Transverse colon (tissue), 4 donors: ENCODE measurements around the gene ERG. TPM values are rescaled to one million over a fixed set of nuclear protein-coding genes. Genes with fewer than 3 reads are reported as not detected.

Source experiments
- DNase-seq: peaks from one replicate; pipeline ENCODE4 v3.0.0-alpha.2; 2019
- H3K27ac ChIP-seq, 4 donors: fragments of 200-600 bp; sonication (generic); 2 replicates each; pipeline ENCODE4 v1.5.1; 2016 to 2018; ENCODE audit warnings: inconsistent platforms in 4 of 4
- H3K27me3 ChIP-seq: fragments of 200-600 bp; sonication (generic); 2 replicates; pipeline ENCODE4 v1.5.1; 2017; ENCODE audit warnings: inconsistent platforms
- H3K36me3 ChIP-seq, 4 donors: fragments of 200-600 bp; sonication (generic); 2 replicates each; pipeline ENCODE4 v1.5.1; 2017 to 2019; ENCODE audit warnings: inconsistent platforms in 4 of 4
- H3K4me1 ChIP-seq, 4 donors: fragments of 200-600 bp; sonication (generic); 2 replicates each; pipeline ENCODE4 v1.5.1; 2017 to 2020; ENCODE audit warnings: inconsistent platforms in 4 of 4
- H3K4me3 ChIP-seq, 4 donors: fragments of 200-600 bp; sonication (generic); 1 replicate in 1 of 4; 2 replicates in 3 of 4; pipeline versions ENCODE4 v1.5.1 to v1.6.1; 2017 to 2019; ENCODE audit warnings: inconsistent platforms in 4 of 4
- H3K9me3 ChIP-seq, 2 donors: fragments of 200-600 bp; sonication (generic); 2 replicates each; pipeline ENCODE4 v1.5.1; 2017 to 2019; ENCODE audit warnings: inconsistent platforms in 2 of 2
- CTCF ChIP-seq, 5 experiments: fragments of 200-600 bp in 3 of 5; fragments of 450-650 bp in 2 of 5; sonication (generic) in 3 of 5; IDR thresholded peaks; 1 replicate in 2 of 5; 2 replicates in 3 of 5; pipeline ENCODE4 v1.5.1; 2016 to 2017; ENCODE audit warnings: antibody characterized with exemption in 5 of 5, inconsistent platforms in 3 of 5, mild to moderate bottlenecking in 2 of 5, moderate library complexity in 1 of 5
- EP300 ChIP-seq: sonication (generic); formaldehyde crosslinking; IDR thresholded peaks from one replicate; pipeline ENCODE4 v1.6.1; 2017; ENCODE audit warnings: antibody characterized with exemption, low read depth
- POLR2A ChIP-seq: fragments of 450-650 bp; IDR thresholded peaks from one replicate; pipeline ENCODE4 v1.6.1; 2016; ENCODE audit warnings: antibody characterized with exemption, mild to moderate bottlenecking, moderate library complexity
- POLR2AphosphoS5 ChIP-seq, 3 donors: sonication (generic); formaldehyde crosslinking; IDR thresholded peaks; one replicate each; pipeline ENCODE4 v1.6.1; 2016; ENCODE audit warnings: antibody characterized with exemption in 3 of 3
- WGBS, 2 donors: methylation state at CpG; one replicate each; pipeline ENCODE4 v1.1.5; 2018; ENCODE audit warnings: low coverage in 1 of 2; 5-methylcytosine and 5-hydroxymethylcytosine counted together
- in situ Hi-C, 4 donors: fragments of 200-750 bp; cut with MboI; loops; one replicate each; pipeline versions ENCODE4 v1.15.0 to v1.15.1; 2017; ENCODE audit warnings: low sequenced_read_pairs in 3 of 4, low pct_ligation_motif_present in 1 of 4, low pct_unique_long_range_greater_than_20kb in 1 of 4
- intact Hi-C: fragments of 100-400 bp; cut with DNase I; formaldehyde crosslinking; loops from one replicate; pipeline ENCODE4 v1.15.1; 2023; ENCODE audit warnings: low total_unique reads
- total RNA-seq, 4 donors: library from RNA; depleted of rRNA; stranded (reverse); fragments of >200 nt; gene quantifications; one replicate each; pipeline ENCODE4 v1.1.0, GENCODE V29; 2016

ERG gene
- total RNA-seq, 4 donors from 2014 or later: 1.5 to 8.6 (median 3.7) TPM

GRCh38 chr21:38354746-38355145, 143.5 kb downstream of the ERG start:
- in situ Hi-C loops: loop anchor here (5.0 to 25.0 kb wide), 7 partner anchors 140 to 667 kb away; no protein-coding TSS in a partner anchor
- no peak for DNase-seq

GRCh38 chr21:38354231-38354630, 144.0 kb downstream of the ERG start:
- peaks cover 0 to 9% (median 2%) of the 10 kb centered on the region in 4 donors for H3K4me1 ChIP-seq
- TF ChIP-seq POLR2AphosphoS5 (IDR thresholded peaks at IDR 0.05) (no peak), EP300 (no peak), CTCF (IDR thresholded peaks at IDR 0.05) (no peak), POLR2A (no peak)
- H3K36me3 ChIP-seq: no peaks in the 10 kb centered on the region
- no peak for DNase-seq
- H3K27me3 ChIP-seq: peaks cover 19% of the 10 kb centered on the region
- H3K4me3 ChIP-seq: no peak overlapping the region
- intact Hi-C loops: loop anchor here (5.0 kb wide), 1 partner anchor 132 kb away; no protein-coding TSS in a partner anchor
- H3K9me3 ChIP-seq: no peaks in the 10 kb centered on the region
- 95 to 100% methylated on average over 2 to 10 of the region's 10 CpGs for WGBS, 2 donors
- in situ Hi-C loops: loop anchor here (5.0 to 25.0 kb wide), 7 partner anchors 139 to 667 kb away; no protein-coding TSS in a partner anchor
- no peak overlapping the region for H3K27ac ChIP-seq

More at GRCh38 chr21:38354746-38355145, 143.5 kb downstream of the ERG start:
- intact Hi-C loops: loop anchor here (5.0 kb wide), 1 partner anchor 132 kb away; no protein-coding TSS in a partner anchor
- WGBS, 2 donors: 72 to 100% methylated on average over 1 to 2 of the region's 2 CpGs
- peaks cover 19% of the 10 kb centered on the region for H3K27me3 ChIP-seq
- no peak overlapping the region for H3K27ac ChIP-seq
- TF ChIP-seq EP300 (no peak), CTCF (IDR thresholded peaks at IDR 0.05) (no peak), POLR2AphosphoS5 (IDR thresholded peaks at IDR 0.05) (no peak), POLR2A (no peak)
- H3K9me3 ChIP-seq: no peaks in the 10 kb centered on the region
- H3K4me1 ChIP-seq: peaks cover 0 to 9% (median 2%) of the 10 kb centered on the region in 4 donors
- H3K36me3 ChIP-seq: no peaks in the 10 kb centered on the region
- H3K4me3 ChIP-seq: no peak overlapping the region

GRCh38 chr21:38352536-38353219, 145.6 kb downstream of the ERG start:
- 30 to 48% methylated on average over 4 to 6 of the region's 6 CpGs for WGBS, 2 donors
- peak; percentile 59 for DNase-seq
- H3K27me3 ChIP-seq: peaks cover 24% of the 10 kb centered on the region
- H3K36me3 ChIP-seq: no peaks in the 10 kb centered on the region
- peaks cover 0 to 9% (median 2%) of the 10 kb centered on the region in 4 donors for H3K4me1 ChIP-seq
- H3K9me3 ChIP-seq: no peaks in the 10 kb centered on the region
- H3K4me3 ChIP-seq: no peak overlapping the region
- H3K27ac ChIP-seq: no peak overlapping the region
- intact Hi-C loops: loop anchor here (5.0 kb wide), 1 partner anchor 130 kb away; no protein-coding TSS in a partner anchor
- TF ChIP-seq CTCF (IDR thresholded peaks at IDR 0.05) (peak; percentile 56 to 79 (median 69)), POLR2AphosphoS5 (IDR thresholded peaks at IDR 0.05) (no peak)
- in situ Hi-C loops: loop anchor here (5.0 to 25.0 kb wide), 7 partner anchors 138 to 665 kb away; no protein-coding TSS in a partner anchor

GRCh38 chr21:38351961-38352521, 146.2 kb downstream of the ERG start:
- Histone ChIP-seq H3K4me3 (no peak overlapping the region), H3K27ac (no peak overlapping the region), H3K27me3 (peaks cover 24% of the 10 kb centered on the region), H3K9me3 (no peaks in the 10 kb centered on the region), H3K4me1 (peaks cover 0 to 9% (median 2%) of the 10 kb centered on the region in 4 donors), H3K36me3 (no peaks in the 10 kb centered on the region)
- intact Hi-C loops: loop anchor here (5.0 kb wide), 1 partner anchor 130 kb away; no protein-coding TSS in a partner anchor
- DNase-seq: no peak
- no peak for TF ChIP-seq EP300
- no peak for TF ChIP-seq POLR2AphosphoS5 (IDR thresholded peaks at IDR 0.05)
- TF ChIP-seq CTCF (IDR thresholded peaks at IDR 0.05): no peak
- no peak for TF ChIP-seq POLR2A
- WGBS, 2 donors: 33 to 43% methylated on average over 10 of the region's 10 CpGs
- in situ Hi-C loops: loop anchor here (5.0 to 25.0 kb wide), 7 partner anchors 137 to 665 kb away; no protein-coding TSS in a partner anchor
